Astrocyte (in vitro differentiated cells and primary cell): ENCODE results near the gene SPRR1A. TPM values are rescaled to one million over a fixed set of nuclear protein-coding genes. Genes with fewer than 3 reads are reported as not detected.

Experiments used
- total RNA-seq: library from RNA; stranded (reverse); gene quantifications from 2 replicates; pipeline ENCODE4 v1.2.1, GENCODE V29; 2021

SPRR1A gene
- total RNA-seq, 1 donor from 2014 or later: not detected

Other genes with a start within 250 kb of the SPRR1A start
- gene KPRP, start 226.1 kb upstream of the SPRR1A start, total RNA-seq: not detected in 2 replicates
- not detected in 2 replicates for gene LCE1F, start 208.9 kb upstream of the SPRR1A start, total RNA-seq
- gene LCE1E, start 197.8 kb upstream of the SPRR1A start, total RNA-seq: not detected in 2 replicates
- gene LCE1D, start 187.4 kb upstream of the SPRR1A start, total RNA-seq: not detected in 2 replicates
- gene LCE1C, start 177.4 kb upstream of the SPRR1A start, total RNA-seq: not detected in 2 replicates
- not detected in 2 replicates for gene LCE1B, start 172.1 kb upstream of the SPRR1A start, total RNA-seq
- not detected in 2 replicates for gene LCE1A, start 156.6 kb upstream of the SPRR1A start, total RNA-seq
- gene LCE6A, start 141.2 kb upstream of the SPRR1A start, total RNA-seq: not detected in 2 replicates
- gene LCE7A, start 124.1 kb upstream of the SPRR1A start, total RNA-seq: not detected in 2 replicates
- not detected in 2 replicates for gene SMCP, start 105.8 kb upstream of the SPRR1A start, total RNA-seq
- 0.16 TPM in 1 of 2 replicates, not detected in the other for gene IVL, start 75.5 kb upstream of the SPRR1A start, total RNA-seq
- not detected in 2 replicates for gene SPRR5, start 36.9 kb upstream of the SPRR1A start, total RNA-seq
- gene SPRR4, start 13.4 kb upstream of the SPRR1A start, total RNA-seq: not detected in 2 replicates
- 0.70 and 3.0 TPM in 2 replicates for gene SPRR3, start 17.7 kb downstream of the SPRR1A start, total RNA-seq
- gene SPRR1B, start 47.1 kb downstream of the SPRR1A start, total RNA-seq: 0.39 and 0.50 TPM in 2 replicates
- 0.57 TPM in 1 of 2 replicates, not detected in the other for gene SPRR2D, start 57.0 kb downstream of the SPRR1A start, total RNA-seq
- gene SPRR2A, start 73.4 kb downstream of the SPRR1A start, total RNA-seq: not detected in 2 replicates
- gene SPRR2B, start 87.5 kb downstream of the SPRR1A start, total RNA-seq: not detected in 2 replicates
- not detected in 2 replicates for gene SPRR2E, start 110.4 kb downstream of the SPRR1A start, total RNA-seq
- not detected in 2 replicates for gene SPRR2F, start 129.4 kb downstream of the SPRR1A start, total RNA-seq
- not detected in 2 replicates for gene SPRR2G, start 166.8 kb downstream of the SPRR1A start, total RNA-seq
- gene LELP1, start 219.3 kb downstream of the SPRR1A start, total RNA-seq: not detected in 2 replicates
- gene PRR9, start 233.5 kb downstream of the SPRR1A start, total RNA-seq: 0.52 and 0.55 TPM in 2 replicates